K562 (cell line): ENCODE results near the gene BAIAP2. TPM values are rescaled to one million over a fixed set of nuclear protein-coding genes. Genes with fewer than 3 reads are reported as not detected.

ENCODE experiments used
- ATAC-seq: fragments of 200-7000 bp; cut with Tn5 transposase; 3 replicates; pipeline ENCODE4 v1.9.1; 2020; ENCODE audit warnings: moderate library complexity
- BruUV-seq: library from RNA; stranded (reverse); fragments of 400-500 nt; replicated peaks from 2 replicates; lab custom pipeline; 2021; lab: Mats Ljungman, UMichigan
- CTCF ChIA-PET: fragments of 300-600 bp; formaldehyde crosslinking; extraction: SDS; loops from one replicate; lab custom pipeline; 2021; ENCODE audit warnings: low intra/inter-chr PET ratio; lab: Yijun Ruan, JAX
- POLR2A ChIA-PET: fragments of 300-600, 350-650 bp; sonication (Branson Sonifier 250); formaldehyde crosslinking; extraction: SDS; loops from one replicate; lab custom pipeline; 2021; ENCODE audit warnings: antibody characterized with exemption, inconsistent platforms; lab: Yijun Ruan, JAX
- DNase-seq, 4 experiments: peaks; one replicate each; pipeline versions ENCODE4 v3.0.0 to v3.0.0-alpha.2; 2011 to 2018; ENCODE audit warnings: low spot score in 3 of 4, mixed read lengths in 3 of 4; ENCODE audit errors: extremely low read depth in 1 of 4
- FAIRE-seq: peaks from 2 replicates; lab custom pipeline; 2011; peaks lifted over from hg19 to GRCh38; lab: Jason Lieb, UNC
- H2AFZ ChIP-seq: 2 replicates; pipeline ENCODE4 v1.6.0; 2011; ENCODE audit warnings: low read depth, low read length, control low read depth, inconsistent platforms
- H3K27ac ChIP-seq: fragments of 200-600 bp; 3 replicates; pipeline ENCODE4 v1.8.0; 2011; ENCODE audit warnings: low read depth, mild to moderate bottlenecking, control low read depth, inconsistent platforms, low read length, moderate library complexity, mixed read lengths; ENCODE audit errors: extremely low read depth
- H3K27me3 ChIP-seq, 2 experiments: fragments of 300-600 bp in 1 of 2; 2 replicates in 1 of 2; 3 replicates in 1 of 2; pipeline versions ENCODE4 v1.6.0 to v1.8.0; 2011; ENCODE audit warnings: inconsistent platforms in 2 of 2, low read length in 2 of 2, mild to moderate bottlenecking in 1 of 2, mixed read lengths in 1 of 2, moderate library complexity in 1 of 2; ENCODE audit not compliant: control insufficient read depth in 2 of 2, insufficient read depth in 2 of 2
- H3K36me3 ChIP-seq: fragments of 300-600 bp; 3 replicates; pipeline ENCODE4 v1.8.0; 2011; ENCODE audit warnings: mild to moderate bottlenecking, low read length, inconsistent platforms; ENCODE audit not compliant: control insufficient read depth, insufficient read depth
- H3K4me1 ChIP-seq, 2 experiments: fragments of 200-600 bp in 1 of 2; replicated peaks in 1 of 2; 2 replicates in 1 of 2; 3 replicates in 1 of 2; pipeline versions ENCODE4 v1.5.1 to v1.8.0; 2011; ENCODE audit warnings: inconsistent platforms in 2 of 2, low read length in 2 of 2, mild to moderate bottlenecking in 1 of 2, mixed read lengths in 1 of 2, moderate library complexity in 1 of 2; ENCODE audit not compliant: control insufficient read depth in 2 of 2, insufficient read depth in 2 of 2
- H3K4me2 ChIP-seq: 2 replicates; pipeline ENCODE4 v1.6.1; 2011; ENCODE audit warnings: low read length, control low read depth, inconsistent platforms, mixed read lengths; ENCODE audit not compliant: insufficient read depth
- H3K4me3 ChIP-seq: fragments of 200-600 bp; sonication (generic), shearing (Covaris generic); 2 replicates; pipeline ENCODE4 v1.5.1; 2016; ENCODE audit warnings: control low read depth, inconsistent platforms
- H3K79me2 ChIP-seq: fragments of 200-600 bp; 3 replicates; pipeline ENCODE4 v1.8.0; 2011; ENCODE audit warnings: low read length, inconsistent platforms; ENCODE audit not compliant: control insufficient read depth, insufficient read depth
- H3K9ac ChIP-seq, 2 experiments: 2 replicates each; pipeline versions ENCODE4 v1.6.0 to v1.6.1; 2011; ENCODE audit warnings: low read depth in 2 of 2, low read length in 2 of 2, control low read depth in 1 of 2, inconsistent platforms in 1 of 2, mild to moderate bottlenecking in 1 of 2, mixed read lengths in 1 of 2; ENCODE audit not compliant: insufficient read depth in 1 of 2
- H3K9me1 ChIP-seq: one replicate; pipeline ENCODE4 v1.6.0; 2011; ENCODE audit warnings: inconsistent platforms, mild to moderate bottlenecking, low read length, moderate library complexity; ENCODE audit not compliant: control insufficient read depth, insufficient read depth
- H3K9me3 ChIP-seq: replicated peaks from 2 replicates; pipeline ENCODE4 v1.5.1; 2011; ENCODE audit warnings: low read depth, low read length, inconsistent platforms; ENCODE audit not compliant: control insufficient read depth, insufficient read depth
- H4K20me1 ChIP-seq: replicated peaks from 2 replicates; pipeline ENCODE4 v1.6.1; 2011; ENCODE audit warnings: low read length, inconsistent platforms, mixed read lengths; ENCODE audit not compliant: control insufficient read depth, insufficient read depth
- KDM1A ChIP-seq, 2 experiments: fragments of 450-650 bp; IDR thresholded peaks; 2 replicates each; pipeline ENCODE4 v1.6.1; 2016; ENCODE audit warnings: mild to moderate bottlenecking in 2 of 2
- PCBP1 ChIP-seq: fragments of 200-400 bp; formaldehyde crosslinking; IDR thresholded peaks from 2 replicates; pipeline ENCODE4 v1.6.1; 2018; ENCODE audit warnings: mild to moderate bottlenecking, low read depth, low read length; ENCODE audit not compliant: poor library complexity, severe bottlenecking
- ZNF24 ChIP-seq: fragments of 450-650 bp; IDR thresholded peaks from 2 replicates; pipeline ENCODE4 v1.6.1; 2016
- WGBS: fragments of 100-300 bp; shearing (Covaris generic); methylation state at CpG from one replicate; pipeline ENCODE4 v1.1.6; 2016; ENCODE audit warnings: low coverage, mixed read lengths; ENCODE audit not compliant: insufficient coverage; ENCODE audit errors: missing lambda C conversion rate; 5-methylcytosine and 5-hydroxymethylcytosine counted together
- in situ Hi-C: fragments of 300-500 bp; cut with MboI; formaldehyde crosslinking; loops from 4 replicates; pipeline ENCODE4 v1.15.0; 2018; ENCODE audit warnings: inconsistent platforms, mixed read lengths
- intact Hi-C: fragments of 100-400 bp; cut with micrococcal nuclease; formaldehyde crosslinking; loops from 2 replicates; pipeline ENCODE4 v1.14.2; 2022
- polyA plus RNA-seq, 8 experiments: library from polyadenylated mRNA; depleted of rRNA in 4 of 8; stranded (reverse) in 5 of 8; unstranded in 3 of 8; fragments of >200 nt; fragmentation: Nextera tagmentation in 2 of 8; fragmentation: Illumina TruSeq in 1 of 8; extraction: Ambion mirVana in 2 of 8; extraction: Trizol in 1 of 8; gene quantifications; 2 replicates each; pipeline versions ENCODE4 v1.2.1 to v1.2.3, GENCODE V29; 2011 to 2014; ENCODE audit warnings: inconsistent platforms in 1 of 8, missing spikeins in 1 of 8
- total RNA-seq, 7 experiments: library from RNA; depleted of rRNA in 6 of 7; stranded (reverse); fragments of >200 nt in 6 of 7; fragmentation: Illumina TruSeq in 2 of 7; extraction: Trizol in 2 of 7; gene quantifications; 2 replicates each; pipeline versions ENCODE4 v1.2.1 to v1.2.3, GENCODE V29; 2011 to 2021; ENCODE audit warnings: low replicate concordance in 1 of 7
- TF ChIP-seq, protein P1 (sequence below): fragments of 200-800 bp; sonication (Bioruptor generic); IDR thresholded peaks from 2 replicates; pipeline ENCODE4 v1.6.1; 2017; ENCODE audit warnings: missing genetic modification characterization, missing compliant biosample characterization

The BAIAP2 gene
- total and polyA plus RNA-seq, 9 of the 15 experiments (the other 6 are each of a cell fraction or from before 2014, with no cell fraction given), result 2.3 to 51.6 (median 18.4) TPM

DNA sequence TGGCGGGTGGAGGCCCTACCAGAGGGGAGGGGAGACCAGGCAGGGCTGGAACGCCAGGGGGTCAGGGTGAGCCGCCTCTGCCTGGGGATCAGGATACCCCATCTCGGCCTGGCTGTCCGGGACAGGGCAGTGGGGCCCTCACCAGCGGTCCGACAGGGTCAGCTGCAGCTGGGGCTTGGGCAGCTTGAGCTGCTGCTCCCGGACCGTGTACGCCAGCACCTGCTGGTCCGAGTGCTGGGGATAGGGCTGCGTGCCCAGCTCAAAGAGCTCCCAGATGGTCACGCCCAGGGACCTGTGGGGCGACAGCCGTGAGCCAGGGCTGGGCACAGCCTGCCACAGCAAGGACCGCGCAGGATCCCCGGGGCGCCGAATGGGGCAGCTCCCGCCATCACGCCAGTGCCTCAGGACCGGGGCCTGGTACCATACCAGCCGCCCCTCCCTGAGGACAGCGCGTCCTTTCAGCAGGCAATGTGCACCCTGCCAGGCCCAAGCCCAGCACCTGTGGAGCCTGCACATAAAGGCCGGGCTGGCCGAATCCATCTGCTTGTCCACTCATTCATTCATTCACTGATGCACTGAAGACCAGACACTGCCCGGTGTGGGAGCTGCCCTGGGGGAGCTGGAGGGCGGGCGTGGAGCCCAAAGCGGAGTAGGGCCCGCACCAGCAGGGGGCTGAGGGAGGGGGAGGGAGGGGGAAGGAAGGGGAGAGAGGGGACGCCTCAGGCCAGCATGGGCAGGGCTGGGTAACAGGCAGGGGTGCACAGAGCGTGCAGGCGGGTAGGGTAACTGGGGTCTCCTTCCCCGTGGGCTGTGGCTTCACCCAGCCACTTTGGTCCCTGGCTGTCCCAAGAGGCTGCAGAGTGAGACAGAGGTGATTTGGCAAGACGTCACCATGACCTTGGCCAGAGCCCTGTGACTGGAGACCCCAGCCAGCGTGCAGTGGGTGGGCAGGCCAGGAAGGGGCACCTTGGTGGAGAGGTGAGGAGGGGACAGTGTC, 88.4 kb downstream of the BAIAP2 start:
- intact Hi-C loops, result no loop called here
- 51% methylated on average over 29 of the region's 39 CpGs for WGBS
- 0 out of 2 replicates have a peak, but pooled peaks cover 3% of the 10 kb centered on the region for H4K20me1 ChIP-seq
- peak overlapping the region in 1 of 2 experiments; percentile 35; a peak in 1 of 4 replicates for H3K9ac ChIP-seq
- ChIA-PET CTCF (no interaction called here), POLR2A (interaction anchor here (0.6 kb wide), 2 partner anchors 80 to 88 kb away, joined by 3 read pairs; partner anchors contain the start of gene BAIAP2)
- TF ChIP-seq PCBP1, result peak; percentile 18
- TF ChIP-seq, protein P1, sequence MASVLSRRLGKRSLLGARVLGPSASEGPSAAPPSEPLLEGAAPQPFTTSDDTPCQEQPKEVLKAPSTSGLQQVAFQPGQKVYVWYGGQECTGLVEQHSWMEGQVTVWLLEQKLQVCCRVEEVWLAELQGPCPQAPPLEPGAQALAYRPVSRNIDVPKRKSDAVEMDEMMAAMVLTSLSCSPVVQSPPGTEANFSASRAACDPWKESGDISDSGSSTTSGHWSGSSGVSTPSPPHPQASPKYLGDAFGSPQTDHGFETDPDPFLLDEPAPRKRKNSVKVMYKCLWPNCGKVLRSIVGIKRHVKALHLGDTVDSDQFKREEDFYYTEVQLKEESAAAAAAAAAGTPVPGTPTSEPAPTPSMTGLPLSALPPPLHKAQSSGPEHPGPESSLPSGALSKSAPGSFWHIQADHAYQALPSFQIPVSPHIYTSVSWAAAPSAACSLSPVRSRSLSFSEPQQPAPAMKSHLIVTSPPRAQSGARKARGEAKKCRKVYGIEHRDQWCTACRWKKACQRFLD, result no peak
- 0 out of 2 replicates have a peak, but pooled peaks have one; percentile 15 for TF ChIP-seq ZNF24
- TF ChIP-seq KDM1A (IDR thresholded peaks at IDR 0.05), result peak in 1 of 2 experiments; percentile 35; a peak in 1 of 4 replicates
- no peak overlapping the region for H3K27ac ChIP-seq
- H3K27me3 ChIP-seq, result peaks cover 2 to 15% of the 10 kb centered on the region in 2 experiments; a peak in 4 of 5 replicates
- no peaks in the 10 kb centered on the region for H3K36me3 ChIP-seq
- in situ Hi-C loops, result no loop called here
- FAIRE-seq (no peak), DNase-seq (no peak), ATAC-seq (no peak)
- H3K4me3 ChIP-seq, result no peak overlapping the region
- H3K4me1 ChIP-seq, result peaks cover 0 to 90% of the 10 kb centered on the region in 2 experiments; a peak in 4 of 5 replicates
- H3K9me1 ChIP-seq, result no peaks in the 10 kb centered on the region
- no peaks in the 10 kb centered on the region for H3K79me2 ChIP-seq
- H3K9me3 ChIP-seq, result no peaks in the 10 kb centered on the region
- H2AFZ ChIP-seq, result no peak overlapping the region
- BruUV-seq, result no TSS peak
- no peak overlapping the region for H3K4me2 ChIP-seq
